Peyer's patch (tissue), 4 donors: Measurements from ENCODE around the gene ITGB7. TPM values are rescaled to one million over a fixed set of nuclear protein-coding genes. Genes with fewer than 3 reads are reported as not detected.

Experiments used
- DNase-seq, 3 donors: peaks; one replicate each; pipeline ENCODE4 v3.0.0-alpha.2; 2017 to 2019
- H3K27ac ChIP-seq, 4 donors: fragments of 200-600 bp; sonication (generic); one replicate each; pipeline ENCODE4 v1.5.1; 2016 to 2019
- H3K27me3 ChIP-seq, 2 donors: fragments of 200-600 bp; sonication (generic); one replicate each; pipeline ENCODE4 v1.5.1; 2019
- H3K36me3 ChIP-seq, 3 donors: fragments of 200-600 bp; sonication (generic); one replicate each; pipeline ENCODE4 v1.5.1; 2016 to 2019
- H3K4me1 ChIP-seq, 4 donors: fragments of 200-600 bp; sonication (generic); one replicate each; pipeline ENCODE4 v1.5.1; 2016 to 2019
- H3K4me3 ChIP-seq, 4 donors: fragments of 200-600 bp; sonication (generic); 1 replicate in 3 of 4; 2 replicates in 1 of 4; pipeline ENCODE4 v1.5.1; 2016 to 2019; ENCODE audit warnings: mild to moderate bottlenecking in 1 of 4
- H3K9me3 ChIP-seq, 4 donors: fragments of 200-600 bp; sonication (generic); one replicate each; pipeline ENCODE4 v1.5.1; 2016 to 2019; ENCODE audit warnings: mild to moderate bottlenecking in 1 of 4
- CTCF ChIP-seq, 6 experiments: fragments of 450-650 bp in 4 of 6; fragments of 200-600 bp in 2 of 6; sonication (generic) in 1 of 6; IDR thresholded peaks; one replicate each; pipeline ENCODE4 v1.5.1; 2017 to 2019; ENCODE audit warnings: antibody characterized with exemption in 6 of 6, mild to moderate bottlenecking in 3 of 6, moderate library complexity in 1 of 6
- POLR2A ChIP-seq, 2 donors: fragments of 450-650 bp; IDR thresholded peaks; one replicate each; pipeline ENCODE4 v1.5.1; 2017; ENCODE audit warnings: antibody characterized with exemption in 2 of 2, mild to moderate bottlenecking in 2 of 2, moderate library complexity in 2 of 2
- total RNA-seq, 4 donors: library from RNA; depleted of rRNA; stranded (reverse); fragments of >200 nt; gene quantifications; one replicate each; pipeline ENCODE4 v1.1.0, GENCODE V29; 2016

ITGB7 gene
- total RNA-seq, 4 donors from 2014 or later, result 3.8 to 66.0 (median 4.4) TPM

- peaks cover 0 to 64% (median 17%) of the 10 kb centered on the region in 4 donors for H3K4me1 ChIP-seq
- DNase-seq, result peak; percentile 74 to 85 (median 84)
- no peaks in the 10 kb centered on the region for H3K36me3 ChIP-seq
- no peaks in the 10 kb centered on the region for H3K9me3 ChIP-seq
- peak overlapping the region; percentile 47 to 77 (median 69) for H3K4me3 ChIP-seq
- H3K27ac ChIP-seq, result peak overlapping the region; percentile 96 to 99 (median 96)
- H3K27me3 ChIP-seq, result no peaks in the 10 kb centered on the region
- TF ChIP-seq POLR2A (IDR thresholded peaks at IDR 0.05) (peak in 1 of 2 donors; percentile 44), CTCF (IDR thresholded peaks at IDR 0.05) (peak in 2 of 6 experiments; percentile 7 to 13)
These were observed 14.4 kb upstream of the ITGB7 start for GRCh38 chr12:53221203-53222080.

- Histone ChIP-seq H3K36me3 (no peaks in the 10 kb centered on the region), H3K27ac (peak overlapping the region; percentile 96 to 99 (median 96)), H3K27me3 (no peaks in the 10 kb centered on the region), H3K9me3 (no peaks in the 10 kb centered on the region), H3K4me3 (peak overlapping the region; percentile 47 to 77 (median 69)), H3K4me1 (peaks cover 0 to 68% (median 17%) of the 10 kb centered on the region in 4 donors)
- DNase-seq, result peak; percentile 85 to 94 (median 90)
- TF ChIP-seq POLR2A (IDR thresholded peaks at IDR 0.05), result no peak
- TF ChIP-seq CTCF (IDR thresholded peaks at IDR 0.05), result no peak
These were observed 13.7 kb upstream of the ITGB7 start for GRCh38 chr12:53220694-53221202.

- peak; percentile 72 to 93 (median 93) for DNase-seq
- Histone ChIP-seq H3K9me3 (no peaks in the 10 kb centered on the region), H3K27me3 (no peaks in the 10 kb centered on the region), H3K4me3 (peak overlapping the region; percentile 47 to 77 (median 69)), H3K27ac (peak overlapping the region; percentile 96 to 99 (median 96)), H3K36me3 (no peaks in the 10 kb centered on the region), H3K4me1 (peaks cover 0 to 68% (median 17%) of the 10 kb centered on the region in 4 donors)
- TF ChIP-seq CTCF (IDR thresholded peaks at IDR 0.05) (no peak), POLR2A (IDR thresholded peaks at IDR 0.05) (no peak)
These were observed 13.1 kb upstream of the ITGB7 start for GRCh38 chr12:53219956-53220693.

- Histone ChIP-seq H3K4me1 (peaks cover 0 to 63% (median 17%) of the 10 kb centered on the region in 4 donors), H3K9me3 (no peaks in the 10 kb centered on the region), H3K36me3 (no peaks in the 10 kb centered on the region), H3K4me3 (peak overlapping the region; percentile 47 to 77 (median 69)), H3K27ac (peak overlapping the region; percentile 96 to 99 (median 96)), H3K27me3 (no peaks in the 10 kb centered on the region)
- TF ChIP-seq CTCF (IDR thresholded peaks at IDR 0.05), result no peak
- no peak for TF ChIP-seq POLR2A (IDR thresholded peaks at IDR 0.05)
- DNase-seq, result peak in 2 of 3 donors; percentile 54 to 64
These were observed 12.4 kb upstream of the ITGB7 start for GRCh38 chr12:53219292-53219955.
